HK-2 (cell line): Measurements from ENCODE around the gene IPPK.
A peak's percentile ranks its signal among the peaks of the same experiment; 100 is the strongest.
"Not testable (repeated sequence)": the region's sequence is repeated elsewhere in the genome, so short reads cannot be mapped to it uniquely, and the experiment has no call there.

Experiments
- DNase-seq: peaks from one replicate; pipeline ENCODE4 v3.0.0-alpha.2; 2018; ENCODE audit not compliant: unreplicated experiment

Gene IPPK

DNA sequence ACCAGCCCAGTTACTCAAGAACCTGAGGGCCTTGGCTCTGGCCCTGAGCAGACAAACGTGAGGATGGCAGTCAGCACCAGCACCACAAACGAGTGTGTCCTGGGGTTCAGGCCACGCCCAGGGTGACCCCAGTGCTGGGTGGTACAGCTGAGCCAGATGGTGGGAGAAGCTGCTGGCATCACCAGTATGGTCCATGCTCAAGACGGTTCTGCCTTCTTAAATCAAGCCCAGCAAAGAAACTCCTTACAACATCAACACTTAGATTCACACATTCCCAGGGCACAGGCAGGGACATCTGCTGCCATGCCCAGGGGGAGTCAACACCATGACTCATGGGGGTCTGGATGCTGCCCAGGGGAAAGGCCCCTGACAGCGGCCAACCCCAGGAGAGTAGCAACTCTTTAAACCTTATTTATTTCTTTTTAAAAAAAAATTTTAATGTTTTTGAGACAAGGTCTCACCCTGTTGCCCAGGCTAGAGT is 31.3 kb downstream of the IPPK start:
- no peak for DNase-seq

DNA sequence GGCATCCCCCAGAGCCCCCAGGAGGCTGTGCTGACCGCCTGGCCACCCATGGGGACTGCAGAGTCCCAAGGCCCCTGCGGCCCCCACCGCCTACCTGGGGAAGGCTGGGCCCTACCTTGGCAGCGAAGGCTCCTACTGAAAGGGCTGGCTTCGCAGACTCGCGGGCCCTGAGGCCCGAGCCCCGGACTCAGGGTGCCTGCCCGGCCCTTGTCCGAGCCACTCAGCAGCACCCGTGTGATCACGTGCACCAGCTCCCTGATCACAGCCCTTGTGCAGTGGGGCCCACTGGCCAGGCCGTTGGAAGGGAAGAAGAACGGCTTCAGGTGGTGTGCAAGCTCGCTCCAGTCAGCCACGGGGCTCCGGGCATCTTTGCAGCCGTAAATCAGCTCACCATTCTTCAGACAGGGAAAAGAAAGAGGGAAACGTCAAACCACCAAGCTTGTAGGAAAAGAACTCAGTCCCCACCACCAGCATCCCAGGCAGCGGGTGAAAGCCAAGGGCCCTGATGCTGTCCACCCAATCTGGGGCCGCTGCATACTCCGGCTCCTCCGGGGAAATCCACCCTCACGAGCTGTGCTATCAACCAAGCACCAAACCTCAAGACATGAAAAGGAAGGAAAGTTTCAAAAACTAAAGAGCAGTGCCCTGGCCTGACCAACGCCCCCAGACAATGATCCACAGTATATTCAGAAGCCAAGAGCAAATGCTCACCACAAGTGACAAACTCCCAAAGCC is 31.9 kb downstream of the IPPK start:
- no peak for DNase-seq

DNA sequence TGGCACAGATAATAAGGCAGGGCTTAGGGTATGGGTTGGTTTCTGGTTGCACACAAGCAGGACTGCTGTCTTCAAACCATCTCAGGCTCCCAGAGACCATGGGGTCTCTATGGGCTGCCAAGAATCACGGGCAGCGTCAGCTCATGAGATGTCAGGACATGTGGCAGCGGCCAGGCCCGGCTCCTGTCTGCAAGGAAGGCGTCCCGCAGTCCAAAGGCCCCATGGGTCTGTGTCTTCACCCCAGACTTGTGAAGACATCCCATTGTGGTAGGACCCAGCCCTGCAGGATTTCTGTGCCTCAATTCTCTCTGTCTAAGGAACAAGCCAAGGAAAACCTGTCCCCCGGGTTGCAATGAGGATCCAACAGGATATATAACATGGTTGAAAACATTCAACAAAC is 32.6 kb downstream of the IPPK start:
- DNase-seq = no peak

DNA sequence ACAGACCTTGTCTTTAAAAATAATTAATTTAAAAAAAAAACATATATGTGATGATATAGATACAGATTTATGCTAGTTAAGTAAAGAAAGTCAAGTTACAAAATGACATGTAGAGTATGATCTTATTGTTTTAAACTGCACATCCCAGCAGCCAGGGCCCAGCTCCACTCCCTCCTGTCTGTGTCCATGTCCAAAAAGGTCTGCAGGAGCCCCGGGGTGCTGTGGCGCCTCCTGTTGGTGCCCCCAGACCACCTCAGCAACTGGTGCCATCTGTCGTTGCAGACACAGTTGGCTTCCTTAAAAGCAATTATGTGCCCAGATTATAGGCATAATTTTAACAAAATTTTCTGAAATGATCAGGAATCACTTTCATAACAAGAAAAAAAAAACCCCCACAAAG is 33.3 kb downstream of the IPPK start:
- no peak for DNase-seq

DNA sequence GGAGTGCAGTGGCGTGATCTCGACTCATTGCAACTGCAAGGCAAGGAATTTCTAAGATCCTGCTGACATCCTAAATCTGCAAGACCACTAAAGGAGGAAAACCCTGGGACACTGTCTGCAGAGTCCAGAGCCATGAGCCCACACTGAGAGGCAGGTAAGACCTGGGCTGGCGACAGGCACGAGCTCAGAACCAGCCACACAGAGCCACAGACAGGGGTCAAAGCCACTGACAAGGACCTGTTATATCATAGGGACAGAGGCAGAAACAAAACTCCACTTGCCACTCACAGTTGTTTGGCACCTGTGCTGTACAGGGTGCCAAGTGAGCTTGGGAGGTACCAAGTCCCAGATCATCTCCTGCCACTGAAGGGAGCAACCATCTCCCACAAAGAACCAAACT is 34.2 kb downstream of the IPPK start:
- no peak for DNase-seq

DNA sequence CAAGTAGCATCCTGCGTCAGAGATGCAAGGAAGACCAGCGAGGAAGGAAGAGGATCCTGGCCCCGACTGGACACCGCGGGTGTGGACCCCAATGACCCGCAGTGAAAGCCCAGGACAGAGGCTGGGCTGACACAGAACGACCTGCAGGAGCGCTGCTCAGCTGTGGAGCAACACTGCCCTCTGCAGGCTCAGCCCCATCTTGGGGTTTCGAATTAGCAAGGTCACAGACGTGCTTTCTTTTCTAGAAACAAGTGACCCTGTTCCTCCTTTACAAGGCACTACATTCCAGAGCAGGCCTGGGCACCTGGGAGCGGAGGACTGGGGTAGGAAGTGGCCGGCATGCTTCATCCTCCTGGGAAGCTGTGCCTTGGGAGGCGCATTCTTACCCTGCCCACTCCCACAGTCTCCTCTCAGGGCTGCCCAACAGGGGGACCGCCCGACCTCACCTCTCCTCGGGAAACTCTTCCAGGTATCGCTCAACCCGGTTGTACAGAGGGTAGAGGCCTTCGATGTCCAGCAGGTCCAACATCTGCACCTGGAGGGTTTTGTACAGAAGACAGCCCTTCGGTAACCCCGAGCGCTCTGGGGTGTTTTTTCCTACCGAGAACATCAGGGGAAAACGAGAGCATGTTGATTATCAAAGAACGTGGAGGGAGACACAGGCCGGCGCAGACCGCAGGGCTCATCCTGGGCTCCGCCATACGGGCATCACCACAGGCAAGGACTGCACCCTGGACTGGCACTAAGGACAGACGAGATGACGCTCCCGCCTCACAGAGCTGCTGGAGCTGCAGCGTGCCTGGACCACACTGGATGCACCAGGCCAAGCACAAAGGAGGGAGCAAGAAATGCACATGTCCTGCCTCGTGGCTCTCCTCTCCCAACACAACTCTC is 35.0 kb downstream of the IPPK start:
- peak; percentile 61 for DNase-seq

DNA sequence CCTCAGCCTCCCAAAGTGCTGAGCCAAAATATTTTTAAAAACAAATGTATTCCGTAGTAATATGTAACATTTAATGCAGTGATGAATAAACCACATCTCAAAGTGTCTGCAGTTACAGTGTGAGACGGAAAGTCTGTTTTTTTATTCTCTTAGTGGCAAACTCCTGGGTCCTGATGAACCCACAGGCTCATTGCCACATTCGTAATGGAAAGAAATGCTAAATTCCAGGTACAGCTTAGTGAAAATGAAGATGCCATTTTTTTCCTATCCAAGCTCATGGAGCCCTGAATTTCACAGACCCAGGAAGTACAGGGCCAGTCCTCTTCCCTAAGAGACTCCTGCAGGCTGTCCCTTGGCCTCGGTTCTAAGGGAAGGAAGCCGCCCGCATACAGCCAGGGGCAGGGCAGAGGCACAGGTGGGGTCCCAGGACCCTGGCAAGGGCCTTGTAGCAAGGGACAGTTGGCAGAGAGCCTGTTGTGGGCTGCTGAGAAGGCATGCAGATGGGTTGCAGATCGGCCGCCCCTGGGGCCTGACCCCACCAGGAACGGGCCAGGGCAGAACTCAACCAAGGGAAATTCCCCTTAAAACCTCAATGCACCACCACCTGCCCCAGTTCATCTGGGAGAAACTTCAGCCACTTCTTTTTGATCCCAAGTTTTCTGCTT is 36.2 kb downstream of the IPPK start:
- no peak for DNase-seq

DNA sequence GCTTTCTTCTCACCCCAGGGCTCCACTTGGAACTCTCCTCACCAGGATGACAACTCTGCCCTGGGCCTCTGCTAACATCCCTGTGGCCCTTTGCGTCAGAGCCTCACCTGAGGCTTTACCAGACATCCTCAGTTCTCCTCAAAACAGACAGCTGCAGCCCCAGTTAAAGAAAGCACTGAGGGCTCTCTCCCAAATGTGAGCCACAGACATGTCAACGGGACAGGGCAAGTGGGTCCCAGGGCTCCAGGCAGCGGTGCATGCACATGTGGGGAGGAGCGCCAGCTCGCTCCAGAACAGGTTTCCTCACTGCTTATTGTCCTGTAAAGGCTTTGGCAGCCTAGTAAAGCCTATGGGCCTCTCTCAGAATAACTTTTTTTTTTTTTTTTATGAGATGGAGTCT is 37.3 kb downstream of the IPPK start:
- no peak for DNase-seq

DNA sequence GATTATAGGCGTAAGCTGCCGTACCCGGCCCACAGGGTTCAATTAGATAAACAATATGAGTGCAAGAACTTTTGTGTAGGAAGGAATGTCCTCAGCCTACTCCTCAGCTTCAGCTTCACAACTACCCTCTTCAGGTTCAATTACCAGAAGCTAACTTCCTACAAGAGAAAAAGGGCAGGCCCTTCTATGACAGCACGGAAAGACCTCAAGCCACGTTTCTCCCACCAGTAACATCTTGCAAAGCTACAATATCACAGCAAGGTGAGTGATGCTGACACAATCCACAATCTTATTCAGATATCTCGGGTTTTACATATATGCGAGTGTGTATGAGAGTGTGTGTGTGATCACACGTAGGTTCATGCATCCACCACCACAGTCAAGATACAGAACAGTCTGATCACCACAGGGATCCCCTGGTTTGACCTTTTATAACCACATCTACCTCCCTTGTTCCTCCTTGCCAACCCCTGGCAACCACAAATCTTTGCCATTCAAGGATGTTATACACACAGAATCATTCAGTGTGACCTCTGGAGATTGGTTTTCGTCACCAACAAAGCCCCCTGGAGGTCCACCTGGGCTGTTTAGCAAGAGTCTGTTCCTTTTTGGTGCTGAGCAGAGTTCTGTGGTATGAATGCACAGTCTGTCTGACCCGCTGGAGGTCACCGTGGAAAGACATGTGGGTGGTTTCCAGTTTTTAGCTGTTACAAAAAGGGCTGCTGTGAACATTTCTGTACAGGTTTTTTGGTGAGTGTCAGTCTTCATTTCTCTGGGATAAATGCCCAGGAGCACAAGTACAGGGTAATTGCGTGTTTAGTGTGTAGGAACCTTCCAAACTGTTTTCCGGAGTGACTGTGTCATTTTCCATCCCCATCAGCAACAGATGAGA is 38.2 kb downstream of the IPPK start:
- no peak for DNase-seq

DNA sequence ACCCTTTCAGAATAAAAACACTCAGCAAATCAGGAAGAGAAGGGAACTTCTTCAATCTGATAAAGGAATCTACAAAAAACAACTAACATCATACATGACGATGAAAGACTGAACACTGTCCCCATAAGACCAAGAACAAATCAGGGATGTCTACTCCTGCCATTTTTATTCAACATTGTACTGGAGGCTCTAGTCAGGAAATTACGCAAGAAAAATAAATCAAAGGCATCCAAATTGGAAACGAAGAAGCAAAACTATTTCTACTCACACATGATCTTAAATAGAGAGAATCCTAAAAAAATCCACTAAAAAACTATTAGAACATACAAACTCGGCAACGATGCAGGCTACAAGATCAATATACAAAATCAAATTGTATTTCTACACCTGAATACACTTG is 42.3 kb downstream of the IPPK start:
- DNase-seq = no peak

DNA sequence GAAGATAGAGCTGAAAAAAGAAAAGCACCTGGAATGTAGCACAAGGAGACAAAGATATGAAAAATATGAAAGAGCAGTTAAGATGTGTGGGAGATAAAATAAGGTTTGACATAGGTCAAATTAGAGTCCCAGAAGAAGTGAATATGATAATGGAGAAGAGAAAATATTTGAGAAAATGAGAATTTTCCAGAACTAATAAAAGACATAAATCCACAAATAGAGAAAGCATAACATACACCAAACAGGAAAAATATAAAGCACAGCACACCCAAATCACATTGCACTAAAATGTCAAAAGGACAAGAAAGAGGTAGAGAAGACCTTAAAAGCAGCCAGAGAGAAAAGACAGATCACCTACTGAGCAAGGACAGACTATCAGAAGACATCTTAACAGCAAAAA is 43.4 kb downstream of the IPPK start:
- no peak for DNase-seq

DNA sequence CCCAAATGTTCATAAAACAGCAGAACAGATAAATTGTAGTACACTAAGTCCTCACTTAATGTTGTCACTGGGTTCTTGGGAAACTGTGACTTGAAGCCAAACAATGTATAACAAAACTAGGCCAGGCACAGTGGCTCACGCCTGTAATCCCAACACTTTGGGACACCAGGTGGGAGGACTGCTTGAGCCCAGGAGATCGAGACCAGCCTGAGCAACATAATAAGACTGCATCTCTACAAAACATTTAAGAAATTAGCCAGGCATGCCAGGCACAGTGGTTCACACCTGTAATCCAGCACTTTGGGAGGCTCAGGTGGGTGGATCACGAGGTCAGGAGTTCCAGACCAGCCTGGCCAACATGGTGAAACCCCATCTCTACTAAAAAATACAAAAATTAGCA is 46.0 kb downstream of the IPPK start:
- DNase-seq = not testable (repeated sequence)

DNA sequence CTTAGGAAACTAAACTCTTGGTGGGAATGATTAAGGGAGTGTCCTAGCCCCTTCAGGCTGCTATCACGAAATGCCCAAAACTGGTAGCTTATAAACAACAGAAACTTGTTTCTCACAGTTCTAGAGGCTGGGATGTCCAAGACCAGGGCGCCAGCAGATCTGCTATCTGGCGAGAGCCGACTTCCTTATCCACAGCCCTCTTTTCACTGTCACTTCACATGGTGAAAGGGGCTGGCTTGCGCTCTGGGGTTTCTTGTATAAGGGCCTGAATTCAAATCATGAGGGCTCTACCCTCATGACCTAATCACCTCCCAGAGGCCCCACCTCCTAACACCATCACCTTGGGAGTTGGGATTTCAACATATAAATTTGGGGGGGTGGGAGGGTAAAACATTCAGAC is 49.1 kb downstream of the IPPK start:
- no peak for DNase-seq

DNA sequence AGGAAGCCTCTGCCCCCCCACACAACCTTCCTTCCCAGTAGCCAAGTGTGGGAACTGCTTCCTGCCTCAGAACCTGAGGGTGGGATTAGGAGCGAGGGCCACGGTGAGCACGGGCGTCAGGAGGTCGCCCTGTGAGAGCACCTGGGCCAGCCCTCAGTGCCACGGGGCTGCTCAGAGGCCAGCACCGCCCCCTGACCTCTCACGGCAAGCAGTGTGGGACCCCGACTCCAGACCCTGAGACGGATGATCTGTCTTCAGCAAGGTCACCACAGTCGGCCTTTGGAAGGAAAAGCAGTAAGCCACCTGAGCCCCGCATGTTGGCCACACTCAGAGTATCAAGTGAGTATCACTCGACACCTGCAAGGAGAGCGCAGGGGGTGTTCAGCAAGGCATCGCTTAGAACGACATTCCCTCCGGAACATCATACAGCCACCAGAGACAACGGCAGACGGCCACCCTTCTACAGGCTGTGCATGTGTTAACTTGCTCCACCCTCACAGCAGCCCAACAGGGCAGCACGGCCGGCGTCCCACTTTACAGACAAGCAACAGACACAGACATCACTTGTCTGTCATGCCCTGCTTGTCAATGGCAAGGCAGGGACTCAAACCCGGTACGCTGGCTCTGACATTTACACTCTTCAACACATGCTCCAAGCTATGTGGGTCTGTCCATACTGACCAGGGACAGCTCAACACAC is 50.2 kb downstream of the IPPK start:
- DNase-seq = no peak

DNA sequence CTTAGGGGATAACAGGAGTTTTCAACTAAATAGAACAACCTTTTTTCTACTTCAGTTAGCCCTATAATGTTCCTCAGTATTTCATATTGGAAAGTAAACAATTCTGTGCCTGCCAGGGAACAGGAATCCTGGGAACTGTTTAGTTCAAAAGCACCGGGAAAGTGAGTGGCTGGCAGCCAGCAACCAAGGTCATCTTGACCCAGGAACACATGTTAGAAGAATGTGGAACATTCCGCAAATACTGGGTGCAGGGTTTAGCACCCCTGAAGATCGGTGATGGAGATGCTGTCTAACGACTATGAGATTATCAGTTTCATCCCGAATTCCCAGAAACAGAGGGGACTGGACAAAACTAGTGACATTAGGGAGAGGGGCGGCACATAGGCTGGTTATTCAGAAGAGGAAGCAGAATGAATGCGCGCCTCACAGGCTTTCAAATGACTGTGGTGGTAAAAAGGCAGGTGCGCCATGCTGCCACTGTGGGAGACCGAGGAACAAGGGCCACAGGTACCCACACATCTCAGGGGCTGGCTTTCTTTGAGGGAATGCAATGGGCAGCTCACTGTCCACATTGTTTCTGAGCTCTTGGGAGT is 51.2 kb downstream of the IPPK start:
- DNase-seq = no peak

DNA sequence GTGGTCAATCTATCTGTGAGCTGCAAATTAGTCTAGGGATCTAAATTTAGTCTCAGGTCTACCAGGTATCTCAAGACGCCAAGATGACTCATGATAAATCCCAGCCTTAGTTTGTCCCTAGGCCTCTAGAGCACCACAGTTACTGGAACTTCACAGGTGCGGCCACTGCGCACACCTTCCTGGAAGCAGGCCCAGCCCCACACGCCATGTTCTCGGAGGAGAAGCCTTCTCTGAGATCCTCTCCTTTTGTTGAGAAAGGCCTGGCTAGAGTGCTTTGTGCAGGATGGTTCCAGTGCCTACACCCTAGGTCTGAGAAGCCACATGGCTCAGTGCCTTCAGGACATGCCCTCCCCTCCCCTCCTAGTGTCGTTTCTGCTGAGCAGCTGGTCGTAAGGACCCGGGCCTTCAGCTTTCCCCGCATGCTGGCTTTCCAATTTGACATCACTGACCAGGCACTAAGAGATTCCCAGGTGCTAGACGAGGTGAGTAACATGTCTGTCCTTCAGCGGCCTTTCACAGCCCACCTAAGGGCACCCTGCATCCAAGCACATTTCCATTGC is 51.9 kb downstream of the IPPK start:
- DNase-seq = no peak

DNA sequence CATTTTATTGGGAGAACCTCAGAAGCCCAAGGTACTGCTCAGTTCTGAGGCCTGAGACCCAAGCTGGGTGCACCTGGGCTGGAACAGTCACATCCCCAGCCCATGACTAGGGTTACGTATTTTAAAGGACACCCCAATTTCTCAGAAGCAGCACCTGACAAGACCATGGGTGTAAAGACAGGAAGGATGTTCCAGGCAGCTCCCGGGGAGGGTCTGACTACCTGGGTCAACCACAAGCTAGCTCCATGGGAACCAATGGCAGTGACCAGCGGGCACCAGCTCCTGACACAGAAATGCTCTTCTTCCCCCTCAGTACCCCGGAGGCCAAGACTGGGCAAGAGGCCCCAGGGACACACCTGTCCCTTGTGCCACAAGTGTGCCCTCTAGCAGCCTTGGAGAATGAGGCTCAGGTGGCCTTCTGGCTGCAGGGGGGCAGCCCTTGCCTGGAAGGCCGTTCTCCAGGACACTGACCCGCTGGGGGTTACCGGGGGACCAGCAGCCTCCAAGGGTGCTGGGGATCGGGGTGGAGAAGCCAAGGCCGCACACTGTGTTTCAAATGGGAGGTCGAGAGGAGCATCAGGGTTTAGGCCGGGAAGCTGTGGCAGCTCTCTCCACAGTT is 52.6 kb downstream of the IPPK start:
- DNase-seq = no peak

DNA sequence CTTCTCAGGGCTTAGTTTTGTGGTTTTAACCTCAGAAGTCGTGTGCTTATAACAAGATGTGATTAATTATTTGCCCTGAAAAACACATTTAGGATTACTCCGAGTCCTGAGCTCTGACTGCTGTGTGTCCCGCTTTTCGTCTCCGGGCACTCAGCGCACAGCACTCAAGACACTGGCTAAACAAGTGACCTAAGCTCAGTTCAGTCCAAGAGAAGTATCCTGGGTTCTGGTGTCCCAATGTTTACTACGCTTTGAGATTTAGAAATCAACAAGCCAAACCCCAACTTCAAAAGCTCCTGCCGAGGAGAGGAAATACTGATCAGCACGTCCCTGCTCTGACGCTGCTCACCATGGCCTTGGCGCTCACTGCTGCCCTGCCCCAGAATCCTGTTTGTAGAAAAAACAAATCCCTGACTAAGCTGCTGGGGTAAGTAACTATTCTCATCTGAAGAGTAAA is 53.2 kb downstream of the IPPK start:
- no peak for DNase-seq

DNA sequence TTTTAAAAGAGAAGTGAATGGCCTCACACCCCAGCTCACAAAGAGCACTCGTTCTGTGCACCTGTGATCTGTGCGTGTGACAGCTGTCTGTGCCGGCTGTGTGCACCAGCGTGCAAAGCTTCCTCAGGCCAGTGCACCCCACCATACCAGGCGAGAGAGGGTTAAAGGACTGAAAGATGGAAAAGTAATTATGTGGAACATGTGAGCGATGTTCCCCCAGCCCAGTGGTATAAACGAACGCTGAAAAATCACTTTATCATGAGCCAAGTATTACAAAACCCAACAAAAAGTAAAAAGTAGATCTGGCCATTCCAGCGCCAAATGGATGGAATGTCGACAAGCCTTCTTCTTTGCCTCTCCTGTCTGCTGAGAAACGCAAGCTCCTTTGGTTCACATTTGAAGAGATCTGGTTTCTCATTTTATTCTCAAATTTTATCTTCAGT is 53.7 kb downstream of the IPPK start:
- no peak for DNase-seq

DNA sequence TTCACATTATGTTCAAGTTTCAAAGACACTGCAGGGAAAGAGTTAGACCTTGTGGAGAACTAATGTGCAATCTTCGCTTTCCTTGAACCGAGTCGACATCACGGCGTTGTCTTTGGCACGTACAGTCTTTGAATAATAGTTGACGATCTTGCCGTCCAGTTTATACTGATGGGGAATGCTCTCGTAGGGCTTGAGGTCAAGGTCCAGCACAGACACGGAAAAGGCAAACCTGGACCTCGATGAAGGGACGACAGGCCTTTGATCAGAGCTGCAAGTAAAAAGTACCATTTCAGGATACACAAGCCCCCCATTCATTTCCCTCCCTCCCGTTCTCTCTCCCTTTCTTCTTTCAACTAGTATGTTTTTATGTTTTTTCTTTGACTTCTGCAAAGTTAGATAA is 54.1 kb downstream of the IPPK start:
- no peak for DNase-seq
